HCT116 (cell line): ENCODE measurements around the gene PAQR8. TPM values are rescaled to one million over a fixed set of nuclear protein-coding genes. Genes with fewer than 3 reads are reported as not detected.
A peak's percentile ranks its signal among the peaks of the same experiment; 100 is the strongest.

Experiments
- ATAC-seq: fragments of 200-7000 bp; cut with Tn5 transposase; 2 replicates; pipeline ENCODE4 v1.9.1; 2020; ENCODE audit warnings: mild to moderate bottlenecking, moderate library complexity
- BruUV-seq: library from RNA; stranded (reverse); fragments of 400-500 nt; replicated peaks from 2 replicates; lab custom pipeline; 2021; lab: Mats Ljungman, UMichigan
- CTCF ChIA-PET: fragments of 300-600 bp; sonication (Branson Sonifier 250); formaldehyde crosslinking; loops from one replicate; lab custom pipeline; 2021; ENCODE audit warnings: antibody characterized with exemption; lab: Charles Lee
- POLR2A ChIA-PET: fragments of 300-600, 350-600 bp; sonication (Branson Sonifier 250); formaldehyde crosslinking; loops from one replicate; lab custom pipeline; 2021; ENCODE audit warnings: antibody characterized with exemption; lab: Charles Lee
- RAD21 ChIA-PET, 2 experiments: fragments of 300-600 bp; sonication (Branson Sonifier 250); formaldehyde crosslinking; loops; one replicate each; lab custom pipeline; 2023; ENCODE audit warnings: low total read pairs in 2 of 2; ENCODE audit not compliant: uncharacterized antibody in 2 of 2, unreplicated experiment in 2 of 2, low non-redundant PET in 1 of 2; lab: Charles Lee
- DNase-seq: peaks from one replicate; pipeline ENCODE4 v3.0.0-alpha.2; 2010; ENCODE audit warnings: low read depth, low spot score
- H2AFZ ChIP-seq: fragments of 200-600 bp; shearing (Covaris generic), sonication (generic); 2 replicates; pipeline ENCODE4 v1.6.1; 2017; ENCODE audit warnings: low read depth, mixed run types, mixed read lengths, antibody characterized with exemption, low read length; ENCODE audit not compliant: poor library complexity, severe bottlenecking
- H3K27ac ChIP-seq: 2 replicates; pipeline ENCODE4 v1.5.1; 2012; ENCODE audit warnings: low read depth, low read length
- H3K27me3 ChIP-seq: fragments of 200-600 bp; sonication (generic); 2 replicates; pipeline ENCODE4 v1.6.1; 2016; ENCODE audit warnings: mixed run types, low read length, mixed read lengths; ENCODE audit not compliant: insufficient read depth
- H3K36me3 ChIP-seq, 2 experiments: fragments of 200-500 bp in 1 of 2; fragments of 200-600 bp in 1 of 2; sonication (Bioruptor generic) in 1 of 2; sonication (generic) in 1 of 2; 2 replicates each; pipeline versions ENCODE4 v1.5.1 to v1.6.1; 2014 to 2016; ENCODE audit warnings: low read length in 2 of 2, inconsistent platforms in 1 of 2, mixed read lengths in 1 of 2, mixed run types in 1 of 2; ENCODE audit not compliant: insufficient read depth in 2 of 2, control insufficient read depth in 1 of 2
- H3K4me1 ChIP-seq, 2 experiments: fragments of 200-600 bp in 1 of 2; sonication (generic) in 1 of 2; 2 replicates each; pipeline versions ENCODE4 v1.5.1 to v1.6.1; 2012 to 2017; ENCODE audit warnings: low read length in 2 of 2, inconsistent platforms in 1 of 2, mild to moderate bottlenecking in 1 of 2, mixed read lengths in 1 of 2, mixed run types in 1 of 2, moderate library complexity in 1 of 2; ENCODE audit not compliant: insufficient read depth in 2 of 2, control insufficient read depth in 1 of 2
- H3K4me2 ChIP-seq: fragments of 200-600 bp; sonication (generic); 2 replicates; pipeline ENCODE4 v1.6.1; 2017; ENCODE audit warnings: mixed run types, low read length, mixed read lengths
- H3K4me3 ChIP-seq, 2 experiments: fragments of 200-600 bp in 1 of 2; sonication (generic) in 1 of 2; replicated peaks in 1 of 2; 2 replicates each; pipeline ENCODE4 v1.5.1; 2011 to 2016; ENCODE audit warnings: low read length in 2 of 2, control low read depth in 1 of 2, low read depth in 1 of 2, mild to moderate bottlenecking in 1 of 2, mixed read lengths in 1 of 2, mixed run types in 1 of 2
- H3K79me2 ChIP-seq: fragments of 200-600 bp; sonication (generic); 2 replicates; pipeline ENCODE4 v1.6.1; 2017; ENCODE audit warnings: mild to moderate bottlenecking, mixed run types, low read length, moderate library complexity, mixed read lengths; ENCODE audit not compliant: insufficient read depth
- H3K9ac ChIP-seq: fragments of 200-600 bp; sonication (generic); 2 replicates; pipeline ENCODE4 v1.6.1; 2016; ENCODE audit warnings: low read length, mixed read lengths
- H3K9me2 ChIP-seq: fragments of 200-600 bp; sonication (generic), shearing (Covaris generic); 2 replicates; pipeline ENCODE4 v1.6.1; 2017; ENCODE audit warnings: mixed run types, mild to moderate bottlenecking, moderate library complexity; ENCODE audit not compliant: insufficient read depth
- H3K9me3 ChIP-seq, 2 experiments: fragments of 200-500 bp in 1 of 2; fragments of 200-600 bp in 1 of 2; sonication (Bioruptor generic) in 1 of 2; sonication (generic) in 1 of 2; 2 replicates each; pipeline ENCODE4 v1.6.1; 2014 to 2017; ENCODE audit warnings: low read length in 2 of 2, mixed read lengths in 2 of 2, inconsistent platforms in 1 of 2, low read depth in 1 of 2, mild to moderate bottlenecking in 1 of 2, mixed run types in 1 of 2, moderate library complexity in 1 of 2; ENCODE audit not compliant: control insufficient read depth in 1 of 2, insufficient read depth in 1 of 2
- H4K20me1 ChIP-seq: fragments of 200-600 bp; sonication (generic), shearing (Covaris generic); 2 replicates; pipeline ENCODE4 v1.6.1; 2017; ENCODE audit warnings: mixed run types, mild to moderate bottlenecking, moderate library complexity; ENCODE audit not compliant: insufficient read depth
- CBX3 ChIP-seq: IDR thresholded peaks from 2 replicates; pipeline ENCODE4 v1.6.1; 2012; ENCODE audit warnings: low read depth
- CTCF ChIP-seq, 3 experiments: fragments of 200-600 bp in 1 of 3; sonication (generic) in 1 of 3; IDR thresholded peaks in 2 of 3; conservative IDR thresholded peaks in 1 of 3; 2 replicates each; pipeline ENCODE4 v1.5.1; 2012 to 2017; ENCODE audit warnings: low read depth in 2 of 3, low read length in 2 of 3, antibody characterized with exemption in 1 of 3, borderline replicate concordance in 1 of 3, control low read depth in 1 of 3, mild to moderate bottlenecking in 1 of 3, mixed read lengths in 1 of 3, mixed run types in 1 of 3, moderate library complexity in 1 of 3; ENCODE audit not compliant: insufficient read depth in 1 of 3
- EZH2phosphoT487 ChIP-seq: fragments of 200-600 bp; IDR thresholded peaks from 2 replicates; pipeline ENCODE4 v1.6.1; 2018; ENCODE audit warnings: antibody characterized with exemption, borderline replicate concordance
- JUND ChIP-seq: IDR thresholded peaks from 2 replicates; pipeline ENCODE4 v1.6.1; 2012
- RAD21 ChIP-seq: IDR thresholded peaks from 2 replicates; pipeline ENCODE4 v1.6.1; 2012; ENCODE audit warnings: low read depth, mild to moderate bottlenecking
- SIN3A ChIP-seq: IDR thresholded peaks from 2 replicates; pipeline ENCODE4 v1.6.1; 2012; ENCODE audit warnings: low read depth
- SP1 ChIP-seq: IDR thresholded peaks from 2 replicates; pipeline ENCODE4 v1.6.1; 2012; ENCODE audit warnings: low read depth
- YY1 ChIP-seq: IDR thresholded peaks from 2 replicates; pipeline ENCODE4 v1.6.1; 2011; ENCODE audit warnings: low read length, low read depth, moderate library complexity, mild to moderate bottlenecking; ENCODE audit not compliant: insufficient replicate concordance; ENCODE audit errors: extremely low read depth
- ZBTB33 ChIP-seq: IDR thresholded peaks from 2 replicates; pipeline ENCODE4 v1.6.1; 2011; ENCODE audit warnings: mild to moderate bottlenecking, low read length, moderate library complexity; ENCODE audit not compliant: insufficient replicate concordance; ENCODE audit errors: extremely low read depth
- ZNF274 ChIP-seq: fragments of 200-500 bp; sonication (Bioruptor generic); IDR thresholded peaks from 2 replicates; pipeline ENCODE4 v1.6.1; 2014; ENCODE audit warnings: mild to moderate bottlenecking, low read depth, low read length, inconsistent platforms
- intact Hi-C: fragments of 100-400 bp; cut with micrococcal nuclease; formaldehyde crosslinking; loops from 2 replicates; pipeline ENCODE4 v1.10.0; 2022
- total RNA-seq: library from RNA; stranded (reverse); gene quantifications from one replicate; pipeline ENCODE4 v1.2.1, GENCODE V29; 2021; ENCODE audit not compliant: unreplicated experiment

PAQR8 gene
- total RNA-seq, 1 experiment from 2014 or later: 5.9 TPM

GRCh38 chr6:52407467-52407866 is 45.5 kb downstream of the PAQR8 start:
- Histone ChIP-seq H3K27ac (no peak overlapping the region), H3K9ac (no peak overlapping the region), H3K27me3 (no peaks in the 10 kb centered on the region), H3K4me1 (peaks cover 0 to 5% of the 10 kb centered on the region in 2 experiments; a peak in 1 of 4 replicates), H4K20me1 (no peaks in the 10 kb centered on the region), H2AFZ (no peak overlapping the region), H3K9me2 (no peaks in the 10 kb centered on the region), H3K79me2 (no peaks in the 10 kb centered on the region), H3K9me3 (no peaks in the 10 kb centered on the region), H3K4me3 (no peak overlapping the region), H3K36me3 (no peaks in the 10 kb centered on the region), H3K4me2 (no peak overlapping the region)
- RAD21 ChIA-PET: interaction anchor here (0.5 to 0.9 kb wide), 5 partner anchors 45 to 425 kb away, joined by 3 to 4 read pairs (median 3); partner anchors contain the start of gene PAQR8 (in 1 of the 2)
- intact Hi-C loops: loop anchor here (1.0 to 5.0 kb wide), 2 partner anchors 256 to 1075 kb away; no protein-coding TSS in a partner anchor
- BruUV-seq: no TSS peak
- TF ChIP-seq CBX3 (no peak), ZNF274 (no peak), JUND (no peak), RAD21 (peak; percentile 76), CTCF (IDR thresholded peaks at IDR 0.05 in 2 of 3, conservative IDR thresholded peaks at IDR 0.05 in 1 of 3; ENCODE audit: borderline replicate concordance in 1 of 3, insufficient read depth in 1 of 3, low read depth in 2 of 3, low read length in 2 of 3) (peak; percentile 68 to 75 (median 69)), YY1 (no peak), EZH2phosphoT487 (no peak), SIN3A (no peak), ZBTB33 (no peak), SP1 (no peak)
- DNase-seq (no peak), ATAC-seq (peak; percentile 83)
- CTCF ChIA-PET: interaction anchor here (0.6 to 1.4 kb wide), 12 partner anchors 10 to 653 kb away, joined by 3 to 13 read pairs (median 3); partner anchors contain the start of genes EFHC1 and MCM3
- POLR2A ChIA-PET: no interaction called here
